SK-N-SH (cell line): ENCODE data around the gene RAB5IF. TPM values are rescaled to one million over a fixed set of nuclear protein-coding genes. Genes with fewer than 3 reads are reported as not detected.

Experiments
- CTCF ChIA-PET: fragments of 300-600, 350-600 bp; formaldehyde crosslinking; extraction: SDS; loops from one replicate; lab custom pipeline; 2021; lab: Yijun Ruan, JAX
- POLR2A ChIA-PET: fragments of 350-600 bp; sonication (Branson Sonifier 250); formaldehyde crosslinking; extraction: SDS; loops from one replicate; lab custom pipeline; 2020; ENCODE audit warnings: antibody characterized with exemption, inconsistent platforms; lab: Yijun Ruan, JAX
- DNase-seq: peaks from one replicate; pipeline ENCODE4 v3.0.0; 2012
- H2AFZ ChIP-seq: fragments of 200-600 bp; sonication (generic); 2 replicates; pipeline ENCODE4 v1.8.1; 2016; ENCODE audit warnings: antibody characterized with exemption, mild to moderate bottlenecking, low read depth
- H3F3A ChIP-seq: fragments of 200-600 bp; sonication (generic); replicated peaks from 2 replicates; pipeline ENCODE3; 2016; ENCODE audit warnings: antibody characterized with exemption, mild to moderate bottlenecking; ENCODE audit not compliant: insufficient read depth
- H3K27ac ChIP-seq, 2 experiments: fragments of 200-500 bp in 1 of 2; fragments of 200-600 bp in 1 of 2; sonication (Bioruptor generic) in 1 of 2; sonication (generic), shearing (Covaris generic) in 1 of 2; 2 replicates each; pipeline versions ENCODE4 v1.5.1 to v1.6.1; 2014 to 2016; ENCODE audit warnings: low read depth in 2 of 2, inconsistent platforms in 1 of 2, low read length in 1 of 2, mild to moderate bottlenecking in 1 of 2, mixed read lengths in 1 of 2
- H3K27me3 ChIP-seq: fragments of 200-600 bp; sonication (generic), shearing (Covaris generic); 2 replicates; pipeline ENCODE4 v1.6.1; 2016; ENCODE audit warnings: mixed run types; ENCODE audit not compliant: insufficient read depth
- H3K36me3 ChIP-seq, 2 experiments: fragments of 200-500 bp in 1 of 2; fragments of 200-600 bp in 1 of 2; sonication (Bioruptor generic) in 1 of 2; sonication (generic) in 1 of 2; replicated peaks in 1 of 2; 2 replicates each; pipeline versions ENCODE3 to v1.5.1; 2014 to 2016; ENCODE audit warnings: low read length in 1 of 2, mild to moderate bottlenecking in 1 of 2; ENCODE audit not compliant: insufficient read depth in 2 of 2, control insufficient read depth in 1 of 2
- H3K4me1 ChIP-seq, 2 experiments: fragments of 200-500 bp in 1 of 2; fragments of 200-600 bp in 1 of 2; sonication (Bioruptor generic) in 1 of 2; sonication (generic), shearing (Covaris generic) in 1 of 2; 2 replicates each; pipeline versions ENCODE4 v1.5.1 to v1.6.1; 2014 to 2016; ENCODE audit warnings: low read depth in 1 of 2, low read length in 1 of 2, mixed run types in 1 of 2; ENCODE audit not compliant: insufficient read depth in 2 of 2, control insufficient read depth in 1 of 2
- H3K4me2 ChIP-seq: fragments of 200-600 bp; sonication (generic), shearing (Covaris generic); 2 replicates; pipeline ENCODE4 v1.6.1; 2017; ENCODE audit warnings: mixed run types
- H3K4me3 ChIP-seq, 2 experiments: fragments of 200-500 bp in 1 of 2; fragments of 200-600 bp in 1 of 2; sonication (Bioruptor generic) in 1 of 2; sonication (generic), shearing (Covaris generic) in 1 of 2; 2 replicates each; pipeline versions ENCODE4 v1.5.1 to v1.8.1; 2014 to 2016; ENCODE audit warnings: low read depth in 2 of 2, inconsistent platforms in 1 of 2, low read length in 1 of 2, mild to moderate bottlenecking in 1 of 2, mixed read lengths in 1 of 2, moderate library complexity in 1 of 2
- H3K79me2 ChIP-seq: fragments of 200-600 bp; sonication (generic); 2 replicates; pipeline ENCODE4 v1.8.1; 2017; ENCODE audit warnings: mild to moderate bottlenecking; ENCODE audit not compliant: insufficient read depth
- H3K9ac ChIP-seq: fragments of 200-600 bp; sonication (generic); 2 replicates; pipeline ENCODE4 v1.6.1; 2017; ENCODE audit warnings: mixed run types
- H3K9me2 ChIP-seq: fragments of 200-600 bp; sonication (generic); 2 replicates; pipeline ENCODE4 v1.6.1; 2017; ENCODE audit warnings: mixed run types
- H3K9me3 ChIP-seq: fragments of 200-600 bp; sonication (generic); 2 replicates; pipeline ENCODE4 v1.6.1; 2017; ENCODE audit warnings: mixed run types, mild to moderate bottlenecking, moderate library complexity
- H4K20me1 ChIP-seq: fragments of 200-600 bp; sonication (generic); 2 replicates; pipeline ENCODE4 v1.6.1; 2017; ENCODE audit warnings: mild to moderate bottlenecking, mixed run types; ENCODE audit not compliant: insufficient read depth
- ELF1 ChIP-seq: IDR thresholded peaks from 2 replicates; pipeline ENCODE4 v1.4.0; 2012
- EZH2phosphoT487 ChIP-seq: fragments of 200-600 bp; sonication (generic); IDR thresholded peaks from 2 replicates; pipeline ENCODE4 v1.6.1; 2017; ENCODE audit warnings: low read depth, mixed run types, mild to moderate bottlenecking, antibody characterized with exemption, moderate library complexity, borderline replicate concordance
- FOSL2 ChIP-seq: IDR thresholded peaks from 2 replicates; pipeline ENCODE4 v1.4.0; 2012; ENCODE audit warnings: low read depth, mild to moderate bottlenecking, moderate library complexity, borderline replicate concordance
- GABPA ChIP-seq: IDR thresholded peaks from 2 replicates; pipeline ENCODE4 v1.4.0; 2012; ENCODE audit warnings: low read depth, mild to moderate bottlenecking
- GATA2 ChIP-seq: sonication (generic); formaldehyde crosslinking; IDR thresholded peaks from 2 replicates; pipeline ENCODE4 v1.5.0; 2020; ENCODE audit warnings: mild to moderate bottlenecking, missing genetic modification reagents
- IRF3 ChIP-seq: fragments of 150-350 bp; IDR thresholded peaks from 2 replicates; pipeline ENCODE4 v1.6.1; 2016; ENCODE audit warnings: mild to moderate bottlenecking, low read depth, low read length
- JUND ChIP-seq: IDR thresholded peaks from 2 replicates; pipeline ENCODE4 v1.4.0; 2012
- MEF2A ChIP-seq: IDR thresholded peaks from 2 replicates; pipeline ENCODE4 v1.4.0; 2012; ENCODE audit warnings: low read depth, borderline replicate concordance
- NRF1 ChIP-seq: IDR thresholded peaks from 2 replicates; pipeline ENCODE4 v1.6.1; 2012; ENCODE audit warnings: low read depth, mild to moderate bottlenecking, low read length
- RAD21 ChIP-seq: IDR thresholded peaks from 2 replicates; pipeline ENCODE4 v1.6.1; 2012; ENCODE audit warnings: mild to moderate bottlenecking, low read length
- RCOR1 ChIP-seq: fragments of 150-350 bp; IDR thresholded peaks from 2 replicates; pipeline ENCODE4 v1.6.1; 2017; ENCODE audit warnings: antibody characterized with exemption, low read length
- RFX5 ChIP-seq: IDR thresholded peaks from 2 replicates; pipeline ENCODE4 v1.6.1; 2012; ENCODE audit warnings: mild to moderate bottlenecking, improper control_type of control experiment, low read length
- RXRA ChIP-seq: IDR thresholded peaks from 2 replicates; pipeline ENCODE4 v1.4.0; 2012; ENCODE audit warnings: low read depth, mild to moderate bottlenecking, borderline replicate concordance
- SMC3 ChIP-seq: IDR thresholded peaks from 2 replicates; pipeline ENCODE4 v1.6.1; 2012; ENCODE audit warnings: low read depth, low read length, improper control_type of control experiment
- TAF1 ChIP-seq: IDR thresholded peaks from 2 replicates; pipeline ENCODE4 v1.6.1; 2012; ENCODE audit warnings: low read depth, mild to moderate bottlenecking, low read length, moderate library complexity, borderline replicate concordance
- TEAD4 ChIP-seq: IDR thresholded peaks from 2 replicates; pipeline ENCODE4 v1.4.0; 2012; ENCODE audit warnings: mild to moderate bottlenecking, borderline replicate concordance; ENCODE audit not compliant: insufficient read depth
- USF2 ChIP-seq: fragments of 150-350 bp; IDR thresholded peaks from 2 replicates; pipeline ENCODE4 v1.6.1; 2017; ENCODE audit warnings: antibody characterized with exemption, low read length, low read depth, borderline replicate concordance
- YY1 ChIP-seq: IDR thresholded peaks from 2 replicates; pipeline ENCODE4 v1.4.0; 2012; ENCODE audit warnings: low read depth, mild to moderate bottlenecking
- WGBS: methylation state at CpG from one replicate; pipeline ENCODE4 v1.1.6; 2017; ENCODE audit warnings: low lambda C conversion rate; 5-methylcytosine and 5-hydroxymethylcytosine counted together
- polyA plus RNA-seq, 3 experiments: library from polyadenylated mRNA; depleted of rRNA; stranded (reverse); fragments of >200 nt; gene quantifications; 2 replicates each; pipeline ENCODE4 v1.2.3, GENCODE V29; 2012
- TF ChIP-seq, protein P1 (sequence below): fragments of 200-600 bp; sonication (generic); IDR thresholded peaks from 2 replicates; pipeline ENCODE4 v1.6.1; 2017; ENCODE audit warnings: antibody characterized with exemption, mild to moderate bottlenecking, moderate library complexity
- TF ChIP-seq, protein P2 (sequence below): IDR thresholded peaks from 2 replicates; pipeline ENCODE4 v1.4.0; 2012; ENCODE audit warnings: low read depth, borderline replicate concordance

The RAB5IF gene
- polyA plus RNA-seq, 1 of the 3 experiments (the other 2 are of a cell fraction), result 91.1 TPM

DNA sequence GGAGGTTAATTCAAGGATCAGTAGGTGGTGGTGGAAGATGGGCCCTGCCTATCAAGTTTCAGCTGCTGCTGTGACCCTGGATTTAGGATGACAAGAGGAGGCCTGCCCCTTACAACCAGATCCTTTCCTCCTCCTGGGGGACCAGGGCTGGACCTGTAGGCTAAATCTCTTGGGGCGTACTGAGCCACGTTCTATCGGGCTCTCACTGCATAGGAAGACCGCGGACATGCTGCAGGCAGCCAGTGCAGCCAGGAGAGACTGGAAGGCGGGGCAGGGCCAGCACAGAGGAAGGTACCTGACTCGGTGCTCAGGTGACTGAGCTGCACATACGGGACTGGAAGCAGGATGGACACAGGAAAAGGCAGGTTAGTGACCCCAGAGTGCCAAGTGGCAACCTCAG is 48.9 kb downstream of the RAB5IF start:
- Histone ChIP-seq H3K4me3 (no peak overlapping the region), H3K4me2 (no peak overlapping the region), H3K79me2 (no peaks in the 10 kb centered on the region), H3K9me3 (no peaks in the 10 kb centered on the region), H3K9ac (no peak overlapping the region), H3K27ac (no peak overlapping the region), H2AFZ (no peak overlapping the region)
- 97% methylated on average over 8 of the region's 8 CpGs for WGBS
- CTCF ChIA-PET, result interaction anchor here (0.5 to 2.6 kb wide), 3 partner anchors 11 to 139 kb away, joined by 3 to 10 read pairs (median 6); partner anchors contain the start of gene DSN1
- TF ChIP-seq TEAD4 (no peak), RFX5 (no peak), USF2 (no peak), ELF1 (no peak), GATA2 (CRISPR knock-in tag) (no peak), RAD21 (no peak), NRF1 (no peak), FOSL2 (no peak), JUND (no peak), IRF3 (no peak), RXRA (no peak), RCOR1 (no peak), SMC3 (no peak), EZH2phosphoT487 (no peak), YY1 (no peak), MEF2A (no peak), TAF1 (no peak), GABPA (no peak)
- TF ChIP-seq, protein P1, sequence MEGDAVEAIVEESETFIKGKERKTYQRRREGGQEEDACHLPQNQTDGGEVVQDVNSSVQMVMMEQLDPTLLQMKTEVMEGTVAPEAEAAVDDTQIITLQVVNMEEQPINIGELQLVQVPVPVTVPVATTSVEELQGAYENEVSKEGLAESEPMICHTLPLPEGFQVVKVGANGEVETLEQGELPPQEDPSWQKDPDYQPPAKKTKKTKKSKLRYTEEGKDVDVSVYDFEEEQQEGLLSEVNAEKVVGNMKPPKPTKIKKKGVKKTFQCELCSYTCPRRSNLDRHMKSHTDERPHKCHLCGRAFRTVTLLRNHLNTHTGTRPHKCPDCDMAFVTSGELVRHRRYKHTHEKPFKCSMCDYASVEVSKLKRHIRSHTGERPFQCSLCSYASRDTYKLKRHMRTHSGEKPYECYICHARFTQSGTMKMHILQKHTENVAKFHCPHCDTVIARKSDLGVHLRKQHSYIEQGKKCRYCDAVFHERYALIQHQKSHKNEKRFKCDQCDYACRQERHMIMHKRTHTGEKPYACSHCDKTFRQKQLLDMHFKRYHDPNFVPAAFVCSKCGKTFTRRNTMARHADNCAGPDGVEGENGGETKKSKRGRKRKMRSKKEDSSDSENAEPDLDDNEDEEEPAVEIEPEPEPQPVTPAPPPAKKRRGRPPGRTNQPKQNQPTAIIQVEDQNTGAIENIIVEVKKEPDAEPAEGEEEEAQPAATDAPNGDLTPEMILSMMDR, result no peak
- TF ChIP-seq, protein P2, sequence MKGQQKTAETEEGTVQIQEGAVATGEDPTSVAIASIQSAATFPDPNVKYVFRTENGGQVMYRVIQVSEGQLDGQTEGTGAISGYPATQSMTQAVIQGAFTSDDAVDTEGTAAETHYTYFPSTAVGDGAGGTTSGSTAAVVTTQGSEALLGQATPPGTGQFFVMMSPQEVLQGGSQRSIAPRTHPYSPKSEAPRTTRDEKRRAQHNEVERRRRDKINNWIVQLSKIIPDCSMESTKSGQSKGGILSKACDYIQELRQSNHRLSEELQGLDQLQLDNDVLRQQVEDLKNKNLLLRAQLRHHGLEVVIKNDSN, result no peak
- TF ChIP-seq, all 33 proteins: peak for 0
- H3F3A ChIP-seq, result no peaks in the 10 kb centered on the region
- no peaks in the 10 kb centered on the region for H3K4me1 ChIP-seq
- H3K27me3 ChIP-seq, result no peaks in the 10 kb centered on the region
- H3K36me3 ChIP-seq, result peaks cover 0 to 9% of the 10 kb centered on the region in 2 experiments
- no peaks in the 10 kb centered on the region for H3K9me2 ChIP-seq
- POLR2A ChIA-PET, result no interaction called here
- DNase-seq, result no peak
- H4K20me1 ChIP-seq, result no peaks in the 10 kb centered on the region
